HEK293 (cell line): ENCODE data around the gene THY1.
A peak's percentile ranks its signal among the peaks of the same experiment; 100 is the strongest.

Source experiments
- CTCF ChIA-PET: fragments of 350-600 bp; formaldehyde crosslinking; extraction: SDS; loops from one replicate; lab custom pipeline; 2021; ENCODE audit warnings: antibody characterized with exemption; lab: Yijun Ruan, JAX
- POLR2A ChIA-PET: fragments of 300-600 bp; formaldehyde crosslinking; extraction: SDS; loops from one replicate; lab custom pipeline; 2020; ENCODE audit warnings: antibody characterized with exemption, inconsistent platforms; lab: Yijun Ruan, JAX
- H3K27ac ChIP-seq: fragments of 200-500 bp; sonication (Bioruptor generic); 2 replicates; pipeline ENCODE4 v1.5.1; 2014; ENCODE audit warnings: low read depth, low read length, control low read depth, inconsistent platforms; ENCODE audit errors: extremely low read depth
- H3K36me3 ChIP-seq, 2 experiments: fragments of 200-500 bp in 1 of 2; sonication (Bioruptor generic) in 1 of 2; 1 replicate in 1 of 2; 2 replicates in 1 of 2; pipeline ENCODE4 v1.5.1; 2014 to 2017; ENCODE audit warnings: inconsistent platforms in 2 of 2, low read length in 2 of 2; ENCODE audit not compliant: control insufficient read depth in 2 of 2, insufficient read depth in 1 of 2
- H3K4me1 ChIP-seq: fragments of 200-500 bp; sonication (Bioruptor generic); 2 replicates; pipeline ENCODE4 v1.5.1; 2014; ENCODE audit warnings: mild to moderate bottlenecking, low read length, inconsistent platforms; ENCODE audit not compliant: control insufficient read depth, insufficient read depth
- H3K4me3 ChIP-seq: 2 replicates; pipeline ENCODE4 v1.5.1; 2011; ENCODE audit warnings: low read depth, mild to moderate bottlenecking, control low read depth, low read length, moderate library complexity
- H3K9me3 ChIP-seq: fragments of 200-500 bp; sonication (Bioruptor generic); 2 replicates; pipeline ENCODE4 v1.5.1; 2014; ENCODE audit warnings: low read depth, low read length, inconsistent platforms; ENCODE audit not compliant: control insufficient read depth, insufficient read depth
- EGR2 ChIP-seq: fragments of 450-650 bp; formaldehyde crosslinking; IDR thresholded peaks from 2 replicates; pipeline ENCODE4 v1.5.1; 2016; ENCODE audit warnings: low read depth, missing biosample characterization, missing genetic modification characterization
- GLIS1 ChIP-seq: fragments of 450-650 bp; formaldehyde crosslinking; IDR thresholded peaks from 2 replicates; pipeline ENCODE4 v1.5.1; 2016; ENCODE audit warnings: missing biosample characterization, missing genetic modification characterization
- KLF1 ChIP-seq: fragments of 450-650 bp; formaldehyde crosslinking; IDR thresholded peaks from 2 replicates; pipeline ENCODE4 v1.5.1; 2016; ENCODE audit warnings: missing biosample characterization, missing genetic modification characterization
- KLF10 ChIP-seq: fragments of 450-650 bp; IDR thresholded peaks from 2 replicates; pipeline ENCODE4 v1.5.1; 2018; ENCODE audit warnings: missing biosample characterization, mild to moderate bottlenecking, missing genetic modification characterization
- KLF9 ChIP-seq: fragments of 450-650 bp; formaldehyde crosslinking; IDR thresholded peaks from 2 replicates; pipeline ENCODE4 v1.5.1; 2016; ENCODE audit warnings: missing biosample characterization, missing genetic modification characterization, low read depth
- MYNN ChIP-seq: fragments of 450-650 bp; formaldehyde crosslinking; IDR thresholded peaks from 2 replicates; pipeline ENCODE4 v1.5.1; 2016; ENCODE audit warnings: missing biosample characterization, missing genetic modification characterization, borderline replicate concordance
- SCRT1 ChIP-seq: fragments of 450-650 bp; formaldehyde crosslinking; IDR thresholded peaks from 2 replicates; pipeline ENCODE4 v1.5.1; 2016; ENCODE audit warnings: missing biosample characterization, missing genetic modification characterization, borderline replicate concordance
- ZFHX2 ChIP-seq: fragments of 450-650 bp; formaldehyde crosslinking; conservative IDR thresholded peaks from 2 replicates; pipeline ENCODE4 v1.5.1; 2016; ENCODE audit warnings: missing biosample characterization, missing genetic modification characterization
- ZIC2 ChIP-seq: fragments of 450-650 bp; formaldehyde crosslinking; IDR thresholded peaks from 2 replicates; pipeline ENCODE4 v1.5.1; 2016; ENCODE audit warnings: missing biosample characterization, missing genetic modification characterization
- ZNF121 ChIP-seq: fragments of 450-650 bp; formaldehyde crosslinking; IDR thresholded peaks from 2 replicates; pipeline ENCODE4 v1.5.1; 2016; ENCODE audit warnings: missing biosample characterization, missing genetic modification characterization
- ZNF169 ChIP-seq: fragments of 450-650 bp; formaldehyde crosslinking; IDR thresholded peaks from 2 replicates; pipeline ENCODE4 v1.5.1; 2016; ENCODE audit warnings: missing biosample characterization, missing genetic modification characterization
- ZNF184 ChIP-seq: fragments of 450-650 bp; IDR thresholded peaks from 2 replicates; pipeline ENCODE4 v1.5.1; 2018; ENCODE audit warnings: missing biosample characterization, mild to moderate bottlenecking, missing genetic modification characterization
- ZNF280D ChIP-seq: fragments of 450-650 bp; formaldehyde crosslinking; IDR thresholded peaks from 2 replicates; pipeline ENCODE4 v1.5.1; 2016; ENCODE audit warnings: missing biosample characterization, missing genetic modification characterization
- ZNF341 ChIP-seq: fragments of 450-650 bp; formaldehyde crosslinking; IDR thresholded peaks from 2 replicates; pipeline ENCODE4; 2016; ENCODE audit warnings: low read depth, missing biosample characterization, missing genetic modification characterization
- ZNF398 ChIP-seq: fragments of 450-650 bp; formaldehyde crosslinking; IDR thresholded peaks from 2 replicates; pipeline ENCODE4 v1.5.1; 2017; ENCODE audit warnings: missing biosample characterization, missing genetic modification characterization
- ZNF645 ChIP-seq: fragments of 450-650 bp; formaldehyde crosslinking; IDR thresholded peaks from 2 replicates; pipeline ENCODE4; 2016; ENCODE audit warnings: missing biosample characterization, missing genetic modification characterization
- ZNF664 ChIP-seq: fragments of 450-650 bp; formaldehyde crosslinking; IDR thresholded peaks from 2 replicates; pipeline ENCODE4 v1.5.1; 2016; ENCODE audit warnings: missing biosample characterization, missing genetic modification characterization
- ZNF701 ChIP-seq: fragments of 450-650 bp; formaldehyde crosslinking; IDR thresholded peaks from 2 replicates; pipeline ENCODE4 v1.5.1; 2016; ENCODE audit warnings: missing biosample characterization, missing genetic modification characterization
- ZNF704 ChIP-seq: fragments of 450-650 bp; formaldehyde crosslinking; IDR thresholded peaks from 2 replicates; pipeline ENCODE4 v1.5.1; 2016; ENCODE audit warnings: missing biosample characterization, missing genetic modification characterization
- ZNF776 ChIP-seq: fragments of 450-650 bp; formaldehyde crosslinking; IDR thresholded peaks from 2 replicates; pipeline ENCODE4 v1.5.0; 2017; ENCODE audit warnings: missing biosample characterization, missing genetic modification characterization, borderline replicate concordance
- ZNF830 ChIP-seq: fragments of 450-650 bp; IDR thresholded peaks from 2 replicates; pipeline ENCODE4 v1.5.0; 2018; ENCODE audit warnings: missing biosample characterization, missing genetic modification characterization, low read depth, mild to moderate bottlenecking, moderate library complexity
- TF ChIP-seq, protein P1 (sequence below): fragments of 450-650 bp; formaldehyde crosslinking; IDR thresholded peaks from 2 replicates; pipeline ENCODE4 v1.5.1; 2017; ENCODE audit warnings: missing biosample characterization, mild to moderate bottlenecking, missing genetic modification characterization, moderate library complexity
- TF ChIP-seq, protein P2 (sequence below): fragments of 450-650 bp; formaldehyde crosslinking; IDR thresholded peaks from 2 replicates; pipeline ENCODE4 v1.5.1; 2016; ENCODE audit warnings: missing biosample characterization, missing genetic modification characterization, borderline replicate concordance

Gene THY1

DNA sequence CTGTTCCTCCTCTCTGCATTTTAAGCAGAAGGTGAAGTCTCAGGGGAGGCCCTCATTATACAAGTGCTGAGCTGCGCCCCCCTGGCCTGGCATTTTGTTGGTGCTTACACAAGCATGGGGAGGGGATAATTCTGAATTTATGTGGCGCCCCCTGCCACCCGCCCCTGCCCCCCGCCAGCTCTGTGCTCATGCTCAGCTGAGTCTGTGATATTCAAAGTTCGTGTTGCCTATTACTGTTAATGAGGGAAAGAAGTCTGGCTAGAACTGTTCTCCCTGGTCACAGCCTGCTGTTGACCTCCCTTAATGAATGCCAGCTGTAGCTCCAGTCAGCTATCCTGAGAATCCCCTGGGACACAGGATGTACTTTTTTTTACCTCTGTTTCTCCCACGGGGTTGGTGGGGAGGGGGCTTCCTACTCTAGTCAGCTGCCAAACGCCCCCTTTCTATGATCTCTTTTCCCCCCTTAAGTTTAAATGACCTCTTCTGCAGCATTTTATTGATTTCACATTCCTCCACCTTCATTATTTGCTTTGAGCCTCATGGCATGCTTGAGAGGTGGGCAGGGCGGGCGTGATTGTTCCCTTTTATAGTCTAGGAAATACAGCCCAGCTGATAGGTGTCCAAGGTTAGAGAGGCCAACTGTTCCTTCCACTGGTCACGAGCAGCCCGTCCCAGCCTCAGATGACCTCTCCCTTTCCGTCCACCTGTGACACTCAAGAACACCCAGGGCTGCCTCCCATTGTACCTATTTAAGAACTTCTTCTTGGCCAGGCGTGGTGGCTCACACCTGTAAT lies 53.6 kb downstream of the THY1 start:
- Histone ChIP-seq H3K27ac (no peak overlapping the region), H3K4me3 (no peak overlapping the region), H3K9me3 (no peaks in the 10 kb centered on the region), H3K36me3 (no peaks in the 10 kb centered on the region)
- TF ChIP-seq KLF9 (tag by site-specific recombination) (no peak), ZNF280D (tag by site-specific recombination) (no peak), ZNF121 (tag by site-specific recombination) (no peak), KLF10 (no peak), MYNN (tag by site-specific recombination) (no peak), EGR2 (peak; percentile 55), ZNF398 (no peak), ZFHX2 (tag by site-specific recombination) (peak; percentile 36; the same call in 1 of the 2 replicates), GLIS1 (tag by site-specific recombination) (peak; percentile 83), SCRT1 (tag by site-specific recombination) (no peak), ZNF169 (no peak), ZNF776 (tag by site-specific recombination) (no peak), ZNF701 (no peak), ZNF645 (tag by site-specific recombination) (no peak), ZNF704 (tag by site-specific recombination) (no peak), KLF1 (tag by site-specific recombination) (peak; percentile 36; the same call in 1 of the 2 replicates), ZNF830 (tag by site-specific recombination) (no peak), ZNF664 (tag by site-specific recombination) (no peak), ZNF341 (tag by site-specific recombination) (no peak), ZIC2 (0 out of 2 replicates have a peak, but pooled peaks have one; percentile 30), ZNF184 (no peak)
- TF ChIP-seq, protein P1, sequence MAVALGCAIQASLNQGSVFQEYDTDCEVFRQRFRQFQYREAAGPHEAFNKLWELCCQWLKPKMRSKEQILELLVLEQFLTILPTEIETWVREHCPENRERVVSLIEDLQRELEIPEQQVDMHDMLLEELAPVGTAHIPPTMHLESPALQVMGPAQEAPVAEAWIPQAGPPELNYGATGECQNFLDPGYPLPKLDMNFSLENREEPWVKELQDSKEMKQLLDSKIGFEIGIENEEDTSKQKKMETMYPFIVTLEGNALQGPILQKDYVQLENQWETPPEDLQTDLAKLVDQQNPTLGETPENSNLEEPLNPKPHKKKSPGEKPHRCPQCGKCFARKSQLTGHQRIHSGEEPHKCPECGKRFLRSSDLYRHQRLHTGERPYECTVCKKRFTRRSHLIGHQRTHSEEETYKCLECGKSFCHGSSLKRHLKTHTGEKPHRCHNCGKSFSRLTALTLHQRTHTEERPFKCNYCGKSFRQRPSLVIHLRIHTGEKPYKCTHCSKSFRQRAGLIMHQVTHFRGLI (tag by site-specific recombination) = no peak
- TF ChIP-seq, protein P2, sequence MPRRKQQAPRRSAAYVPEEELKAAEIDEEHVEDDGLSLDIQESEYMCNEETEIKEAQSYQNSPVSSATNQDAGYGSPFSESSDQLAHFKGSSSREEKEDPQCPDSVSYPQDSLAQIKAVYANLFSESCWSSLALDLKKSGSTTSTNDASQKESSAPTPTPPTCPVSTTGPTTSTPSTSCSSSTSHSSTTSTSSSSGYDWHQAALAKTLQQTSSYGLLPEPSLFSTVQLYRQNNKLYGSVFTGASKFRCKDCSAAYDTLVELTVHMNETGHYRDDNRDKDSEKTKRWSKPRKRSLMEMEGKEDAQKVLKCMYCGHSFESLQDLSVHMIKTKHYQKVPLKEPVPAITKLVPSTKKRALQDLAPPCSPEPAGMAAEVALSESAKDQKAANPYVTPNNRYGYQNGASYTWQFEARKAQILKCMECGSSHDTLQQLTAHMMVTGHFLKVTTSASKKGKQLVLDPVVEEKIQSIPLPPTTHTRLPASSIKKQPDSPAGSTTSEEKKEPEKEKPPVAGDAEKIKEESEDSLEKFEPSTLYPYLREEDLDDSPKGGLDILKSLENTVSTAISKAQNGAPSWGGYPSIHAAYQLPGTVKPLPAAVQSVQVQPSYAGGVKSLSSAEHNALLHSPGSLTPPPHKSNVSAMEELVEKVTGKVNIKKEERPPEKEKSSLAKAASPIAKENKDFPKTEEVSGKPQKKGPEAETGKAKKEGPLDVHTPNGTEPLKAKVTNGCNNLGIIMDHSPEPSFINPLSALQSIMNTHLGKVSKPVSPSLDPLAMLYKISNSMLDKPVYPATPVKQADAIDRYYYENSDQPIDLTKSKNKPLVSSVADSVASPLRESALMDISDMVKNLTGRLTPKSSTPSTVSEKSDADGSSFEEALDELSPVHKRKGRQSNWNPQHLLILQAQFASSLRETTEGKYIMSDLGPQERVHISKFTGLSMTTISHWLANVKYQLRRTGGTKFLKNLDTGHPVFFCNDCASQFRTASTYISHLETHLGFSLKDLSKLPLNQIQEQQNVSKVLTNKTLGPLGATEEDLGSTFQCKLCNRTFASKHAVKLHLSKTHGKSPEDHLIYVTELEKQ (tag by site-specific recombination) = no peak
- TF ChIP-seq, all 188 proteins: peak for 5
- ChIA-PET CTCF (interaction anchor here (1.0 to 5.4 kb wide), 4 partner anchors 12 to 164 kb away, joined by 3 to 59 read pairs (median 11); partner anchors contain the start of genes C1QTNF5, CBL and USP2), POLR2A (interaction anchor here (0.6 to 1.8 kb wide), 3 partner anchors 31 to 654 kb away, joined by 3 to 20 read pairs (median 3); partner anchors contain the start of gene MCAM)
- H3K4me1 ChIP-seq = peaks cover 2% of the 10 kb centered on the region; the same call in 1 of the 2 replicates
